GM12878 (cell line): ENCODE data around the gene UST.

Experiments
- BHLHE40 ChIP-seq, 2 experiments: fragments of 450-650 bp in 1 of 2; IDR thresholded peaks; 2 replicates each; pipeline ENCODE4 v1.6.1; 2011 to 2017; ENCODE audit warnings: low read depth in 2 of 2, borderline replicate concordance in 1 of 2, improper control_type of control experiment in 1 of 2, low read length in 1 of 2, mild to moderate bottlenecking in 1 of 2
- POLR2A ChIP-seq: IDR thresholded peaks from 2 replicates; pipeline ENCODE4 v1.6.1; 2011; ENCODE audit warnings: low read depth, mild to moderate bottlenecking, low read length
- POLR2AphosphoS5 ChIP-seq: IDR thresholded peaks from 2 replicates; pipeline ENCODE4 v1.6.1; 2011; ENCODE audit warnings: mild to moderate bottlenecking, low read length, inconsistent platforms
- RAD21 ChIP-seq: IDR thresholded peaks from 2 replicates; pipeline ENCODE4 v1.6.1; 2011; ENCODE audit warnings: mild to moderate bottlenecking, low read depth, low read length, moderate library complexity; ENCODE audit not compliant: insufficient read depth

GRCh38 chr6:148848915-148849314, 102.1 kb downstream of the UST start:
- TF ChIP-seq RAD21 (no peak), POLR2A (no peak), BHLHE40 (IDR thresholded peaks at IDR 0.05; ENCODE audit: borderline replicate concordance in 1 of 2, low read depth in 2 of 2, low read length in 1 of 2) (no peak), POLR2AphosphoS5 (no peak)
